K562 (cell line): Measurements from ENCODE around the gene AP3B1. TPM values are rescaled to one million over a fixed set of nuclear protein-coding genes. Genes with fewer than 3 reads are reported as not detected.

Experiments
- CREM ChIP-seq: IDR thresholded peaks from 2 replicates; pipeline ENCODE4 v1.6.1; 2014; ENCODE audit warnings: antibody characterized with exemption, low read depth
- EZH2 ChIP-seq: IDR thresholded peaks from 2 replicates; pipeline ENCODE4 v1.6.1; 2012; ENCODE audit warnings: low read depth, mild to moderate bottlenecking, inconsistent platforms, low read length, borderline replicate concordance
- HEY1 ChIP-seq: fragments of 250-450 bp; sonication (Bioruptor Pico); IDR thresholded peaks from 2 replicates; pipeline ENCODE4 v1.5.0; 2020; ENCODE audit warnings: mild to moderate bottlenecking, moderate library complexity, borderline replicate concordance
- IFI16 ChIP-seq: fragments of 250-450 bp; sonication (Bioruptor Pico); IDR thresholded peaks from 2 replicates; pipeline ENCODE4 v2.1.2; 2022; ENCODE audit warnings: mild to moderate bottlenecking, inconsistent platforms
- KDM1A ChIP-seq, 2 experiments: fragments of 450-650 bp; IDR thresholded peaks; 2 replicates each; pipeline ENCODE4 v1.6.1; 2016; ENCODE audit warnings: mild to moderate bottlenecking in 2 of 2
- MAFG ChIP-seq: fragments of 450-650 bp; conservative IDR thresholded peaks from 2 replicates; pipeline ENCODE4 v1.6.1; 2016; ENCODE audit warnings: missing genetic modification characterization, missing compliant biosample characterization
- MXI1 ChIP-seq: IDR thresholded peaks from 2 replicates; pipeline ENCODE4 v1.6.1; 2011; ENCODE audit warnings: low read depth, mild to moderate bottlenecking, improper control_type of control experiment, low read length
- MYNN ChIP-seq, 2 experiments: sonication (generic); formaldehyde crosslinking in 1 of 2; IDR thresholded peaks; 2 replicates each; pipeline versions ENCODE4 v1.5.0 to v1.6.1; 2016 to 2020; ENCODE audit warnings: antibody characterized with exemption in 1 of 2, missing genetic modification reagents in 1 of 2
- NCOR1 ChIP-seq: fragments of 450-650 bp; IDR thresholded peaks from 2 replicates; pipeline ENCODE4 v1.6.1; 2016; ENCODE audit warnings: mild to moderate bottlenecking, moderate library complexity
- NFE2L1 ChIP-seq: fragments of 450-650 bp; IDR thresholded peaks from 2 replicates; pipeline ENCODE4 v1.6.1; 2016; ENCODE audit warnings: missing genetic modification characterization, low read depth, mild to moderate bottlenecking, missing compliant biosample characterization, moderate library complexity, borderline replicate concordance
- NFIC ChIP-seq: fragments of 450-650 bp; IDR thresholded peaks from 2 replicates; pipeline ENCODE4 v1.6.1; 2017; ENCODE audit warnings: mild to moderate bottlenecking, inconsistent platforms
- POU5F1 ChIP-seq: fragments of 150-350 bp; IDR thresholded peaks from 2 replicates; pipeline ENCODE4 v1.6.1; 2014; ENCODE audit warnings: borderline replicate concordance, low read length, low read depth, mild to moderate bottlenecking; ENCODE audit not compliant: partially characterized antibody
- RBFOX2 ChIP-seq: fragments of 200-400 bp; formaldehyde crosslinking; IDR thresholded peaks from 2 replicates; pipeline ENCODE4 v1.6.1; 2017; ENCODE audit warnings: low read depth, mild to moderate bottlenecking, low read length, moderate library complexity
- RBM14 ChIP-seq: fragments of 200-400 bp; formaldehyde crosslinking; IDR thresholded peaks from 2 replicates; pipeline ENCODE4 v1.6.1; 2018; ENCODE audit warnings: low read depth, mild to moderate bottlenecking, low read length, moderate library complexity, borderline replicate concordance; ENCODE audit not compliant: insufficient read depth
- SOX6 ChIP-seq: fragments of 450-650 bp; IDR thresholded peaks from 2 replicates; pipeline ENCODE4 v1.6.1; 2014; ENCODE audit warnings: mild to moderate bottlenecking
- SP2 ChIP-seq: IDR thresholded peaks from 2 replicates; pipeline ENCODE4 v1.6.1; 2011; ENCODE audit warnings: mild to moderate bottlenecking, low read depth, low read length, moderate library complexity; ENCODE audit not compliant: poor library complexity, severe bottlenecking; ENCODE audit errors: extremely low read depth
- SRSF1 ChIP-seq: fragments of 200-400 bp; formaldehyde crosslinking; IDR thresholded peaks from 2 replicates; pipeline ENCODE4 v1.6.1; 2017; ENCODE audit warnings: mild to moderate bottlenecking, low read depth, low read length, moderate library complexity
- TAF15 ChIP-seq: fragments of 200-400 bp; formaldehyde crosslinking; IDR thresholded peaks from 2 replicates; pipeline ENCODE4 v1.6.1; 2017; ENCODE audit warnings: mild to moderate bottlenecking, low read depth, low read length, moderate library complexity
- TEAD4 ChIP-seq, 2 experiments: sonication (generic) in 1 of 2; formaldehyde crosslinking in 1 of 2; IDR thresholded peaks; 2 replicates each; pipeline versions ENCODE4 v1.6.1 to v1.8.0; 2012 to 2022; ENCODE audit warnings: borderline replicate concordance in 1 of 2, inconsistent platforms in 1 of 2, low read length in 1 of 2, mild to moderate bottlenecking in 1 of 2, missing genetic modification reagents in 1 of 2
- U2AF2 ChIP-seq: fragments of 200-400 bp; formaldehyde crosslinking; optimal IDR thresholded peaks from 2 replicates; pipeline ENCODE3; 2017; ENCODE audit warnings: low read depth, mild to moderate bottlenecking, low read length
- ZNF124 ChIP-seq: sonication (generic); formaldehyde crosslinking; IDR thresholded peaks from 2 replicates; pipeline ENCODE4 v1.8.1; 2022; ENCODE audit warnings: missing genetic modification reagents
- ZNF239 ChIP-seq: fragments of 250-450 bp; sonication (Bioruptor Pico); IDR thresholded peaks from 2 replicates; pipeline ENCODE4 v1.4.0; 2020; ENCODE audit warnings: mild to moderate bottlenecking
- ZNF354B ChIP-seq: fragments of 250-450 bp; sonication (Bioruptor Pico); IDR thresholded peaks from 2 replicates; pipeline ENCODE4 v1.4.0; 2020
- ZNF41 ChIP-seq: fragments of 250-450 bp; sonication (Bioruptor Pico); conservative IDR thresholded peaks from 2 replicates; pipeline ENCODE4 v1.4.0; 2020; ENCODE audit warnings: mild to moderate bottlenecking
- ZNF644 ChIP-seq: fragments of 200-800 bp; sonication (Bioruptor generic); IDR thresholded peaks from 2 replicates; pipeline ENCODE4 v1.6.1; 2016; ENCODE audit warnings: low read depth, missing genetic modification characterization, missing compliant biosample characterization
- ZNF766 ChIP-seq: fragments of 200-800 bp; sonication (Bioruptor generic); conservative IDR thresholded peaks from 2 replicates; pipeline ENCODE4 v1.6.1; 2016; ENCODE audit warnings: missing genetic modification characterization, missing compliant biosample characterization
- ZNF778 ChIP-seq: fragments of 450-650 bp; formaldehyde crosslinking; IDR thresholded peaks from 2 replicates; pipeline ENCODE4 v1.4.0; 2020; ENCODE audit warnings: mild to moderate bottlenecking, moderate library complexity
- polyA plus RNA-seq, 8 experiments: library from polyadenylated mRNA; depleted of rRNA in 4 of 8; stranded (reverse) in 5 of 8; unstranded in 3 of 8; fragments of >200 nt; fragmentation: Nextera tagmentation in 2 of 8; fragmentation: Illumina TruSeq in 1 of 8; extraction: Ambion mirVana in 2 of 8; extraction: Trizol in 1 of 8; gene quantifications; 2 replicates each; pipeline versions ENCODE4 v1.2.1 to v1.2.3, GENCODE V29; 2011 to 2014; ENCODE audit warnings: inconsistent platforms in 1 of 8, missing spikeins in 1 of 8
- total RNA-seq, 7 experiments: library from RNA; depleted of rRNA in 6 of 7; stranded (reverse); fragments of >200 nt in 6 of 7; fragmentation: Illumina TruSeq in 2 of 7; extraction: Trizol in 2 of 7; gene quantifications; 2 replicates each; pipeline versions ENCODE4 v1.2.1 to v1.2.3, GENCODE V29; 2011 to 2021; ENCODE audit warnings: low replicate concordance in 1 of 7
- TF ChIP-seq, protein P1 (sequence below): fragments of 250-450 bp; sonication (Bioruptor Pico); IDR thresholded peaks from 2 replicates; pipeline ENCODE4 v1.5.0; 2020; ENCODE audit warnings: mild to moderate bottlenecking, borderline replicate concordance
- TF ChIP-seq, protein P2 (sequence below): fragments of 450-650 bp; formaldehyde crosslinking; IDR thresholded peaks from 2 replicates; pipeline ENCODE4 v1.4.0; 2022; ENCODE audit warnings: mild to moderate bottlenecking, moderate library complexity

AP3B1 gene
- total and polyA plus RNA-seq, 9 of the 15 experiments (the other 6 are each of a cell fraction or from before 2014, with no cell fraction given), result 21.1 to 61.8 (median 42.2) TPM

DNA sequence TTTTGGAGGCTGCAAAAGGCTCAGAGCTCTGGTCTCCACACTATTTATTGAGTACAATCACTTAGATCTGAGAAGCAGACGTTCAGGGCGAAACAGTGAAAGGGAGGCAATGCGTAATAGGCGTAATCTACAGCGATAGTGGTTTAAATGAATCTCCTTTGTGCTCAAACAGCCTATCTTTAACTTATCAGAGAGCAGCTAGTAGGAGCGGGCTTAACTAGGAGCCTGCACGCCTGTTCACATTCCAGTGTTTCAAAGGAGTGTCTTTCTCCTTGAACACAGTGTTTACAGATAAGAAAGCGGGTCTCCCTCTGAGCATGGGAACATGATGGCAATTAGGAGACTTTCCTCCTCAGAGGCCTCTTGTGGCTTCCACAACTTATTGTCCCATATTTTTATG is 49.4 kb downstream of the AP3B1 start (continued):
- TF ChIP-seq TEAD4 (IDR thresholded peaks at IDR 0.05; ENCODE audit: low read length) (peak; percentile 46), TEAD4 (CRISPR knock-in tag; IDR thresholded peaks at IDR 0.05; ENCODE audit: borderline replicate concordance) (no peak), MAFG (tag) (no peak), ZNF644 (tag) (no peak), ZNF41 (CRISPR knock-in tag) (no peak), ZNF766 (CRISPR knock-in tag) (no peak), SP2 (no peak), NFE2L1 (tag) (no peak), IFI16 (CRISPR knock-in tag) (no peak), ZNF239 (CRISPR knock-in tag) (no peak), MYNN (IDR thresholded peaks at IDR 0.05) (no peak), MYNN (CRISPR knock-in tag; IDR thresholded peaks at IDR 0.05) (no peak), EZH2 (no peak), NFIC (no peak), RBFOX2 (no peak), RBM14 (no peak), SRSF1 (no peak), NCOR1 (peak; percentile 48; the same call in 1 of the 2 replicates), ZNF778 (CRISPR knock-in tag) (no peak), POU5F1 (no peak), TAF15 (no peak), KDM1A (IDR thresholded peaks at IDR 0.05) (peak in 1 of 2 experiments; percentile 19; a peak in 1 of 4 replicates), ZNF354B (no peak), U2AF2 (no peak), MXI1 (no peak), CREM (peak; percentile 19; the same call in 1 of the 2 replicates), ZNF124 (CRISPR knock-in tag) (no peak), SOX6 (peak; percentile 54; the same call in 1 of the 2 replicates), HEY1 (no peak)
- TF ChIP-seq, protein P1, sequence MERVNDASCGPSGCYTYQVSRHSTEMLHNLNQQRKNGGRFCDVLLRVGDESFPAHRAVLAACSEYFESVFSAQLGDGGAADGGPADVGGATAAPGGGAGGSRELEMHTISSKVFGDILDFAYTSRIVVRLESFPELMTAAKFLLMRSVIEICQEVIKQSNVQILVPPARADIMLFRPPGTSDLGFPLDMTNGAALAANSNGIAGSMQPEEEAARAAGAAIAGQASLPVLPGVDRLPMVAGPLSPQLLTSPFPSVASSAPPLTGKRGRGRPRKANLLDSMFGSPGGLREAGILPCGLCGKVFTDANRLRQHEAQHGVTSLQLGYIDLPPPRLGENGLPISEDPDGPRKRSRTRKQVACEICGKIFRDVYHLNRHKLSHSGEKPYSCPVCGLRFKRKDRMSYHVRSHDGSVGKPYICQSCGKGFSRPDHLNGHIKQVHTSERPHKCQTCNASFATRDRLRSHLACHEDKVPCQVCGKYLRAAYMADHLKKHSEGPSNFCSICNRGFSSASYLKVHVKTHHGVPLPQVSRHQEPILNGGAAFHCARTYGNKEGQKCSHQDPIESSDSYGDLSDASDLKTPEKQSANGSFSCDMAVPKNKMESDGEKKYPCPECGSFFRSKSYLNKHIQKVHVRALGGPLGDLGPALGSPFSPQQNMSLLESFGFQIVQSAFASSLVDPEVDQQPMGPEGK (CRISPR knock-in tag), result no peak
- TF ChIP-seq, protein P2, sequence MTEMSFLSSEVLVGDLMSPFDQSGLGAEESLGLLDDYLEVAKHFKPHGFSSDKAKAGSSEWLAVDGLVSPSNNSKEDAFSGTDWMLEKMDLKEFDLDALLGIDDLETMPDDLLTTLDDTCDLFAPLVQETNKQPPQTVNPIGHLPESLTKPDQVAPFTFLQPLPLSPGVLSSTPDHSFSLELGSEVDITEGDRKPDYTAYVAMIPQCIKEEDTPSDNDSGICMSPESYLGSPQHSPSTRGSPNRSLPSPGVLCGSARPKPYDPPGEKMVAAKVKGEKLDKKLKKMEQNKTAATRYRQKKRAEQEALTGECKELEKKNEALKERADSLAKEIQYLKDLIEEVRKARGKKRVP (CRISPR knock-in tag), result no peak
